22Rv1 (cell line): ENCODE data around the gene RAB3B.
"Not testable (repeated sequence)": the region's sequence is repeated elsewhere in the genome, so short reads cannot be mapped to it uniquely, and the experiment has no call there.

Source experiments
- H3K27ac ChIP-seq: fragments of 450-650 bp; 2 replicates; pipeline ENCODE4 v1.5.1; 2017
- CTCF ChIP-seq: fragments of 450-650 bp; IDR thresholded peaks from 2 replicates; pipeline ENCODE4 v1.5.1; 2017; ENCODE audit warnings: mild to moderate bottlenecking
- ZFX ChIP-seq: fragments of 450-650 bp; IDR thresholded peaks from 2 replicates; pipeline ENCODE4 v1.6.1; 2017; ENCODE audit warnings: antibody characterized with exemption, borderline replicate concordance

RAB3B gene

GRCh38 chr1:51968632-51969031 is 21.9 kb downstream of the RAB3B start:
- no peak overlapping the region for H3K27ac ChIP-seq
- TF ChIP-seq ZFX (no peak), CTCF (no peak)

GRCh38 chr1:51967213-51967791 is 23.2 kb downstream of the RAB3B start:
- not testable (repeated sequence) for H3K27ac ChIP-seq

GRCh38 chr1:51966559-51966958 is 23.9 kb downstream of the RAB3B start:
- H3K27ac ChIP-seq, result no peak overlapping the region

GRCh38 chr1:51964309-51964696 is 26.2 kb downstream of the RAB3B start:
- H3K27ac ChIP-seq, result no peak overlapping the region
- no peak for TF ChIP-seq ZFX
- TF ChIP-seq CTCF, result no peak

More at GRCh38 chr1:51966559-51966958, 23.9 kb downstream of the RAB3B start:
- no peak for TF ChIP-seq CTCF
- TF ChIP-seq ZFX, result no peak

- no peak overlapping the region for H3K27ac ChIP-seq
- TF ChIP-seq ZFX (no peak), CTCF (no peak)
These were observed 26.8 kb downstream of the RAB3B start for GRCh38 chr1:51963592-51964308.

GRCh38 chr1:51962486-51963356 is 27.8 kb downstream of the RAB3B start:
- no peak overlapping the region for H3K27ac ChIP-seq
- no peak for TF ChIP-seq ZFX
- no peak for TF ChIP-seq CTCF

- TF ChIP-seq ZFX, result no peak
- no peak for TF ChIP-seq CTCF
- H3K27ac ChIP-seq, result no peak overlapping the region
These were observed 28.5 kb downstream of the RAB3B start for GRCh38 chr1:51961954-51962353.
